HepG2 (cell line): ENCODE results near the gene SRSF6. TPM values are rescaled to one million over a fixed set of nuclear protein-coding genes. Genes with fewer than 3 reads are reported as not detected.

Experiments used
- AGO2 ChIP-seq: fragments of 200-400 bp; formaldehyde crosslinking; optimal IDR thresholded peaks from 2 replicates; pipeline ENCODE3; 2017; ENCODE audit warnings: mild to moderate bottlenecking, low read depth, low read length, moderate library complexity
- HOXA3 ChIP-seq: sonication (generic); formaldehyde crosslinking; IDR thresholded peaks from 2 replicates; pipeline ENCODE4 v1.5.0; 2020; ENCODE audit warnings: missing genetic modification reagents
- KDM3A ChIP-seq: IDR thresholded peaks from 2 replicates; pipeline ENCODE4 v1.6.1; 2018; ENCODE audit warnings: low read depth, missing compliant biosample characterization
- RCOR2 ChIP-seq: IDR thresholded peaks from 2 replicates; pipeline ENCODE4 v1.6.1; 2016; ENCODE audit warnings: missing biosample characterization, missing genetic modification reagents
- SOX6 ChIP-seq, 2 experiments: fragments of 450-650 bp in 1 of 2; sonication (generic) in 1 of 2; formaldehyde crosslinking in 1 of 2; IDR thresholded peaks; 2 replicates each; pipeline versions ENCODE4 v1.4.0 to v1.6.1; 2017 to 2020; ENCODE audit warnings: antibody characterized with exemption in 1 of 2, mild to moderate bottlenecking in 1 of 2, missing genetic modification reagents in 1 of 2
- ZNF224 ChIP-seq: sonication (generic); formaldehyde crosslinking; IDR thresholded peaks from 2 replicates; pipeline ENCODE4 v1.5.0; 2020; ENCODE audit warnings: mild to moderate bottlenecking, missing genetic modification reagents
- ZNF546 ChIP-seq: sonication (generic); formaldehyde crosslinking; conservative IDR thresholded peaks from 2 replicates; pipeline ENCODE4 v1.8.1; 2023; ENCODE audit warnings: mild to moderate bottlenecking, missing genetic modification reagents
- ZNF782 ChIP-seq: sonication (generic); formaldehyde crosslinking; IDR thresholded peaks from 2 replicates; pipeline ENCODE4 v1.4.0; 2020; ENCODE audit warnings: missing genetic modification reagents, mild to moderate bottlenecking, borderline replicate concordance
- polyA plus RNA-seq, 8 experiments: library from polyadenylated mRNA; depleted of rRNA in 3 of 8; stranded (reverse) in 7 of 8; unstranded in 1 of 8; fragments of >200 nt; fragmentation: Illumina TruSeq in 4 of 8; extraction: Trizol in 4 of 8; gene quantifications; 2 replicates each; pipeline versions ENCODE4 v1.2.1 to v1.2.3, GENCODE V29; 2011 to 2016; ENCODE audit warnings: low read depth in 4 of 8, missing spikeins in 1 of 8, mixed read lengths in 1 of 8; ENCODE audit not compliant: insufficient read depth in 1 of 8
- total RNA-seq, 5 experiments: library from RNA; depleted of rRNA; stranded (reverse); fragments of >200 nt; fragmentation: Illumina TruSeq; extraction: Trizol; gene quantifications; 2 replicates each; pipeline ENCODE4 v1.2.3, GENCODE V29; 2016; ENCODE audit warnings: low read depth in 1 of 5
- TF ChIP-seq, protein P1 (sequence below): sonication (generic); formaldehyde crosslinking; IDR thresholded peaks from 2 replicates; pipeline ENCODE4 v1.4.0; 2020; ENCODE audit warnings: mild to moderate bottlenecking, missing genetic modification reagents
- TF ChIP-seq, protein P2 (sequence below): sonication (generic); formaldehyde crosslinking; IDR thresholded peaks from 2 replicates; pipeline ENCODE4 v1.4.0; 2020; ENCODE audit warnings: mild to moderate bottlenecking, missing genetic modification reagents
- TF ChIP-seq, protein P3 (sequence below): sonication (generic); formaldehyde crosslinking; IDR thresholded peaks from 2 replicates; pipeline ENCODE4 v1.4.0; 2020; ENCODE audit warnings: missing genetic modification reagents
- TF ChIP-seq, protein P4 (sequence below): sonication (generic); formaldehyde crosslinking; IDR thresholded peaks from 2 replicates; pipeline ENCODE4 v1.9.0; 2021; ENCODE audit warnings: mild to moderate bottlenecking, missing genetic modification reagents
- TF ChIP-seq, protein P5 (sequence below): sonication (generic); formaldehyde crosslinking; IDR thresholded peaks from 2 replicates; pipeline ENCODE4 v1.9.0; 2021; ENCODE audit warnings: missing genetic modification reagents, borderline replicate concordance
- TF ChIP-seq, protein P6 (sequence below): sonication (generic); formaldehyde crosslinking; IDR thresholded peaks from 2 replicates; pipeline ENCODE4 v1.4.0; 2020; ENCODE audit warnings: missing genetic modification reagents

Gene SRSF6
- total and polyA plus RNA-seq, 2 of the 13 experiments (the other 11 are each of a cell fraction or from before 2014, with no cell fraction given): 156 to 194 TPM

DNA sequence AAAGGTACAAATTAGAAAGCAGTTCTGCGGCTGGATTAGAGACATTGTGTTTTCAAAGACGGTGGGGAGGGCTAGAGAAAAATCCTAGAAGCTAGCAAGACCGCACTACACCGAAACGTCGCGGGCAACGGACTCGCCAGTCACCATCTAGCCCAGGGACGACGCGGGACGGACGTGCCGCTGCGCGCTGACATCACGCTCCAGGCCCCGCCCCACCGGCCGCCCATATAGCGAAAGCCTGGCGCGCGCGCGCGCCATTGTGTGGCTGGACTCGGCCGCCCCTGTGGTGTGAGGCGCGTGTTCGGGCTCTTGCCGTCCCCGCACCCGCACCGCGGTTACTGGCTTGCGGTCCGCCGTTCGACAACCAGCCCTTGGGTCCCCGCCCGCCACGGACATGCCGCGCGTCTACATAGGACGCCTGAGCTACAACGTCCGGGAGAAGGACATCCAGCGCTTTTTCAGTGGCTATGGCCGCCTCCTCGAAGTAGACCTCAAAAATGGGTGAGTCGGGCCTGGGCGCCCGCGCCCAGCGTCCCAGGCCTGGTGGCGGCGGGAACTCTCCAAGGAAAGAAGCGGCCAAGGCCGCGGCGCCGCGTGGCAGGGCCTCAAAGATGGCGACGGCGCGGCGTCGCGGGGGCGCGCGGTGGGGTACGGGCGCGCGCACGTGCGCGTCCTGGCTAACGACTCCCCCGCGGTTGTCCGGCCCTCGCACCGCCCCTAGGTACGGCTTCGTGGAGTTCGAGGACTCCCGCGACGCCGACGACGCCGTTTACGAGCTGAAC, at the start of gene SRSF6 (continued):
- TF ChIP-seq AGO2 (peak; percentile 100), ZNF224 (CRISPR knock-in tag) (peak; percentile 95), HOXA3 (CRISPR knock-in tag) (peak; percentile 97), ZNF546 (CRISPR knock-in tag) (peak; percentile 90; the same call in 1 of the 2 replicates), SOX6 (IDR thresholded peaks at IDR 0.05) (no peak), SOX6 (CRISPR knock-in tag; IDR thresholded peaks at IDR 0.05) (0 out of 2 replicates have a peak, but pooled peaks have one; percentile 65), RCOR2 (CRISPR knock-in tag) (no peak; the same call in 1 of the 2 replicates), KDM3A (CRISPR knock-in tag) (0 out of 2 replicates have a peak, but pooled peaks have one; percentile 58), ZNF782 (CRISPR knock-in tag) (peak; percentile 99)
- TF ChIP-seq, protein P1, sequence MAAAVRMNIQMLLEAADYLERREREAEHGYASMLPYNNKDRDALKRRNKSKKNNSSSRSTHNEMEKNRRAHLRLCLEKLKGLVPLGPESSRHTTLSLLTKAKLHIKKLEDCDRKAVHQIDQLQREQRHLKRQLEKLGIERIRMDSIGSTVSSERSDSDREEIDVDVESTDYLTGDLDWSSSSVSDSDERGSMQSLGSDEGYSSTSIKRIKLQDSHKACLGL (CRISPR knock-in tag): peak; percentile 83; the same call in 1 of the 2 replicates
- TF ChIP-seq, protein P2, sequence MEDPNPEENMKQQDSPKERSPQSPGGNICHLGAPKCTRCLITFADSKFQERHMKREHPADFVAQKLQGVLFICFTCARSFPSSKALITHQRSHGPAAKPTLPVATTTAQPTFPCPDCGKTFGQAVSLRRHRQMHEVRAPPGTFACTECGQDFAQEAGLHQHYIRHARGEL (CRISPR knock-in tag): no peak
- TF ChIP-seq, protein P3, sequence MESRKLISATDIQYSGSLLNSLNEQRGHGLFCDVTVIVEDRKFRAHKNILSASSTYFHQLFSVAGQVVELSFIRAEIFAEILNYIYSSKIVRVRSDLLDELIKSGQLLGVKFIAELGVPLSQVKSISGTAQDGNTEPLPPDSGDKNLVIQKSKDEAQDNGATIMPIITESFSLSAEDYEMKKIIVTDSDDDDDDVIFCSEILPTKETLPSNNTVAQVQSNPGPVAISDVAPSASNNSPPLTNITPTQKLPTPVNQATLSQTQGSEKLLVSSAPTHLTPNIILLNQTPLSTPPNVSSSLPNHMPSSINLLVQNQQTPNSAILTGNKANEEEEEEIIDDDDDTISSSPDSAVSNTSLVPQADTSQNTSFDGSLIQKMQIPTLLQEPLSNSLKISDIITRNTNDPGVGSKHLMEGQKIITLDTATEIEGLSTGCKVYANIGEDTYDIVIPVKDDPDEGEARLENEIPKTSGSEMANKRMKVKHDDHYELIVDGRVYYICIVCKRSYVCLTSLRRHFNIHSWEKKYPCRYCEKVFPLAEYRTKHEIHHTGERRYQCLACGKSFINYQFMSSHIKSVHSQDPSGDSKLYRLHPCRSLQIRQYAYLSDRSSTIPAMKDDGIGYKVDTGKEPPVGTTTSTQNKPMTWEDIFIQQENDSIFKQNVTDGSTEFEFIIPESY: peak; percentile 22; the same call in 1 of the 2 replicates
- TF ChIP-seq, protein P4, sequence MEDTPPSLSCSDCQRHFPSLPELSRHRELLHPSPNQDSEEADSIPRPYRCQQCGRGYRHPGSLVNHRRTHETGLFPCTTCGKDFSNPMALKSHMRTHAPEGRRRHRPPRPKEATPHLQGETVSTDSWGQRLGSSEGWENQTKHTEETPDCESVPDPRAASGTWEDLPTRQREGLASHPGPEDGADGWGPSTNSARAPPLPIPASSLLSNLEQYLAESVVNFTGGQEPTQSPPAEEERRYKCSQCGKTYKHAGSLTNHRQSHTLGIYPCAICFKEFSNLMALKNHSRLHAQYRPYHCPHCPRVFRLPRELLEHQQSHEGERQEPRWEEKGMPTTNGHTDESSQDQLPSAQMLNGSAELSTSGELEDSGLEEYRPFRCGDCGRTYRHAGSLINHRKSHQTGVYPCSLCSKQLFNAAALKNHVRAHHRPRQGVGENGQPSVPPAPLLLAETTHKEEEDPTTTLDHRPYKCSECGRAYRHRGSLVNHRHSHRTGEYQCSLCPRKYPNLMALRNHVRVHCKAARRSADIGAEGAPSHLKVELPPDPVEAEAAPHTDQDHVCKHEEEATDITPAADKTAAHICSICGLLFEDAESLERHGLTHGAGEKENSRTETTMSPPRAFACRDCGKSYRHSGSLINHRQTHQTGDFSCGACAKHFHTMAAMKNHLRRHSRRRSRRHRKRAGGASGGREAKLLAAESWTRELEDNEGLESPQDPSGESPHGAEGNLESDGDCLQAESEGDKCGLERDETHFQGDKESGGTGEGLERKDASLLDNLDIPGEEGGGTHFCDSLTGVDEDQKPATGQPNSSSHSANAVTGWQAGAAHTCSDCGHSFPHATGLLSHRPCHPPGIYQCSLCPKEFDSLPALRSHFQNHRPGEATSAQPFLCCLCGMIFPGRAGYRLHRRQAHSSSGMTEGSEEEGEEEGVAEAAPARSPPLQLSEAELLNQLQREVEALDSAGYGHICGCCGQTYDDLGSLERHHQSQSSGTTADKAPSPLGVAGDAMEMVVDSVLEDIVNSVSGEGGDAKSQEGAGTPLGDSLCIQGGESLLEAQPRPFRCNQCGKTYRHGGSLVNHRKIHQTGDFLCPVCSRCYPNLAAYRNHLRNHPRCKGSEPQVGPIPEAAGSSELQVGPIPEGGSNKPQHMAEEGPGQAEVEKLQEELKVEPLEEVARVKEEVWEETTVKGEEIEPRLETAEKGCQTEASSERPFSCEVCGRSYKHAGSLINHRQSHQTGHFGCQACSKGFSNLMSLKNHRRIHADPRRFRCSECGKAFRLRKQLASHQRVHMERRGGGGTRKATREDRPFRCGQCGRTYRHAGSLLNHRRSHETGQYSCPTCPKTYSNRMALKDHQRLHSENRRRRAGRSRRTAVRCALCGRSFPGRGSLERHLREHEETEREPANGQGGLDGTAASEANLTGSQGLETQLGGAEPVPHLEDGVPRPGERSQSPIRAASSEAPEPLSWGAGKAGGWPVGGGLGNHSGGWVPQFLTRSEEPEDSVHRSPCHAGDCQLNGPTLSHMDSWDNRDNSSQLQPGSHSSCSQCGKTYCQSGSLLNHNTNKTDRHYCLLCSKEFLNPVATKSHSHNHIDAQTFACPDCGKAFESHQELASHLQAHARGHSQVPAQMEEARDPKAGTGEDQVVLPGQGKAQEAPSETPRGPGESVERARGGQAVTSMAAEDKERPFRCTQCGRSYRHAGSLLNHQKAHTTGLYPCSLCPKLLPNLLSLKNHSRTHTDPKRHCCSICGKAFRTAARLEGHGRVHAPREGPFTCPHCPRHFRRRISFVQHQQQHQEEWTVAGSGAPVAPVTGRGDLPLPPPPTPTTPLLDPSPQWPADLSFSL (CRISPR knock-in tag): no peak; the same call in 1 of the 2 replicates
- TF ChIP-seq, protein P5, sequence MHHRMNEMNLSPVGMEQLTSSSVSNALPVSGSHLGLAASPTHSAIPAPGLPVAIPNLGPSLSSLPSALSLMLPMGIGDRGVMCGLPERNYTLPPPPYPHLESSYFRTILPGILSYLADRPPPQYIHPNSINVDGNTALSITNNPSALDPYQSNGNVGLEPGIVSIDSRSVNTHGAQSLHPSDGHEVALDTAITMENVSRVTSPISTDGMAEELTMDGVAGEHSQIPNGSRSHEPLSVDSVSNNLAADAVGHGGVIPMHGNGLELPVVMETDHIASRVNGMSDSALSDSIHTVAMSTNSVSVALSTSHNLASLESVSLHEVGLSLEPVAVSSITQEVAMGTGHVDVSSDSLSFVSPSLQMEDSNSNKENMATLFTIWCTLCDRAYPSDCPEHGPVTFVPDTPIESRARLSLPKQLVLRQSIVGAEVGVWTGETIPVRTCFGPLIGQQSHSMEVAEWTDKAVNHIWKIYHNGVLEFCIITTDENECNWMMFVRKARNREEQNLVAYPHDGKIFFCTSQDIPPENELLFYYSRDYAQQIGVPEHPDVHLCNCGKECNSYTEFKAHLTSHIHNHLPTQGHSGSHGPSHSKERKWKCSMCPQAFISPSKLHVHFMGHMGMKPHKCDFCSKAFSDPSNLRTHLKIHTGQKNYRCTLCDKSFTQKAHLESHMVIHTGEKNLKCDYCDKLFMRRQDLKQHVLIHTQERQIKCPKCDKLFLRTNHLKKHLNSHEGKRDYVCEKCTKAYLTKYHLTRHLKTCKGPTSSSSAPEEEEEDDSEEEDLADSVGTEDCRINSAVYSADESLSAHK (CRISPR knock-in tag): no peak; the same call in 1 of the 2 replicates
- TF ChIP-seq, protein P6, sequence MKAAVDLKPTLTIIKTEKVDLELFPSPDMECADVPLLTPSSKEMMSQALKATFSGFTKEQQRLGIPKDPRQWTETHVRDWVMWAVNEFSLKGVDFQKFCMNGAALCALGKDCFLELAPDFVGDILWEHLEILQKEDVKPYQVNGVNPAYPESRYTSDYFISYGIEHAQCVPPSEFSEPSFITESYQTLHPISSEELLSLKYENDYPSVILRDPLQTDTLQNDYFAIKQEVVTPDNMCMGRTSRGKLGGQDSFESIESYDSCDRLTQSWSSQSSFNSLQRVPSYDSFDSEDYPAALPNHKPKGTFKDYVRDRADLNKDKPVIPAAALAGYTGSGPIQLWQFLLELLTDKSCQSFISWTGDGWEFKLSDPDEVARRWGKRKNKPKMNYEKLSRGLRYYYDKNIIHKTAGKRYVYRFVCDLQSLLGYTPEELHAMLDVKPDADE: peak; percentile 97
